ENCODE results near the gene MEIS2. TPM values are rescaled to one million over a fixed set of nuclear protein-coding genes. Genes with fewer than 3 reads are reported as not detected.

MEIS2 gene
- total RNA-seq, 1 experiment from 2014 or later = 28.7 TPM

GRCh38 chr15:37054336-37054735 lies 46.0 kb downstream of the MEIS2 start:
- POLR2A ChIA-PET = no interaction called here
- H3K4me3 ChIP-seq (ENCODE audit: low read depth, low read length) = no peak overlapping the region
- no peaks in the 10 kb centered on the region for H3K27me3 ChIP-seq (replicated peaks; ENCODE audit: control insufficient read depth, insufficient read depth, low read length)
- no peak overlapping the region for H3K27ac Mint-ChIP-seq (ENCODE audit: unreplicated experiment)
- peaks cover 13% of the 10 kb centered on the region for H3K36me3 Mint-ChIP-seq (ENCODE audit: insufficient read depth, unreplicated experiment)
- no peak for TF ChIP-seq CTCF (IDR thresholded peaks at IDR 0.05; ENCODE audit: insufficient read depth in 1 of 2, low read depth in 1 of 2, low read length in 1 of 2, severe bottlenecking in 1 of 2, unreplicated experiment in 1 of 2)
- no peaks in the 10 kb centered on the region; the same call in 1 of the 2 replicates for H3K36me3 ChIP-seq (ENCODE audit: control insufficient read depth, insufficient read depth, low read length)
- no peak for DNase-seq
- H3K4me1 Mint-ChIP-seq (ENCODE audit: low read depth, unreplicated experiment) = peaks cover 11% of the 10 kb centered on the region
- H3K9me3 ChIP-seq = no peaks in the 10 kb centered on the region
- no TSS peak for BruUV-seq (replicated peaks)
- no peaks in the 10 kb centered on the region for H3K27me3 Mint-ChIP-seq (ENCODE audit: insufficient read depth, unreplicated experiment)
- intact Hi-C loops (cut with micrococcal nuclease; ENCODE audit: unreplicated experiment) = no loop called here
- no peak overlapping the region for H3K4me3 Mint-ChIP-seq (ENCODE audit: unreplicated experiment)
- peaks cover 24% of the 10 kb centered on the region for H3K4me1 ChIP-seq
- no peaks in the 10 kb centered on the region for H3K9me3 Mint-ChIP-seq (ENCODE audit: unreplicated experiment)
- CTCF ChIA-PET = no interaction called here

GRCh38 chr15:37053166-37053565 lies 47.2 kb downstream of the MEIS2 start:
- Histone ChIP-seq H3K27me3 (replicated peaks; ENCODE audit: control insufficient read depth, insufficient read depth, low read length) (no peaks in the 10 kb centered on the region), H3K4me3 (ENCODE audit: low read depth, low read length) (no peak overlapping the region), H3K36me3 (ENCODE audit: control insufficient read depth, insufficient read depth, low read length) (no peaks in the 10 kb centered on the region; the same call in 1 of the 2 replicates), H3K9me3 (no peaks in the 10 kb centered on the region), H3K4me1 (peaks cover 12% of the 10 kb centered on the region)
- intact Hi-C loops (cut with micrococcal nuclease; ENCODE audit: unreplicated experiment) = no loop called here
- BruUV-seq (replicated peaks) = no TSS peak
- DNase-seq = no peak
- CTCF ChIA-PET = no interaction called here
- Mint-ChIP-seq H3K27me3 (ENCODE audit: insufficient read depth, unreplicated experiment) (no peaks in the 10 kb centered on the region), H3K4me1 (ENCODE audit: low read depth, unreplicated experiment) (peaks cover 4% of the 10 kb centered on the region), H3K36me3 (ENCODE audit: insufficient read depth, unreplicated experiment) (peaks cover 13% of the 10 kb centered on the region), H3K9me3 (ENCODE audit: unreplicated experiment) (no peaks in the 10 kb centered on the region), H3K27ac (ENCODE audit: unreplicated experiment) (no peak overlapping the region), H3K4me3 (ENCODE audit: unreplicated experiment) (no peak overlapping the region)
- POLR2A ChIA-PET = no interaction called here
- no peak for TF ChIP-seq CTCF (IDR thresholded peaks at IDR 0.05; ENCODE audit: insufficient read depth in 1 of 2, low read depth in 1 of 2, low read length in 1 of 2, severe bottlenecking in 1 of 2, unreplicated experiment in 1 of 2)

GRCh38 chr15:37050345-37050744 lies 50.0 kb downstream of the MEIS2 start:
- H3K27me3 ChIP-seq (replicated peaks; ENCODE audit: control insufficient read depth, insufficient read depth, low read length) = no peaks in the 10 kb centered on the region
- BruUV-seq (replicated peaks) = no TSS peak
- no peak overlapping the region for H3K4me3 Mint-ChIP-seq (ENCODE audit: unreplicated experiment)
- H3K27ac Mint-ChIP-seq (ENCODE audit: unreplicated experiment) = no peak overlapping the region
- no peak for DNase-seq
- H3K4me3 ChIP-seq (ENCODE audit: low read depth, low read length) = no peak overlapping the region
- no peaks in the 10 kb centered on the region for H3K9me3 ChIP-seq
- H3K9me3 Mint-ChIP-seq (ENCODE audit: unreplicated experiment) = no peaks in the 10 kb centered on the region
- no peak for TF ChIP-seq CTCF (IDR thresholded peaks at IDR 0.05; ENCODE audit: insufficient read depth in 1 of 2, low read depth in 1 of 2, low read length in 1 of 2, severe bottlenecking in 1 of 2, unreplicated experiment in 1 of 2)
- intact Hi-C loops (cut with micrococcal nuclease; ENCODE audit: unreplicated experiment) = no loop called here
- H3K27me3 Mint-ChIP-seq (ENCODE audit: insufficient read depth, unreplicated experiment) = no peaks in the 10 kb centered on the region
- peaks cover 21% of the 10 kb centered on the region for H3K4me1 ChIP-seq
- H3K36me3 ChIP-seq (ENCODE audit: control insufficient read depth, insufficient read depth, low read length) = no peaks in the 10 kb centered on the region; the same call in 1 of the 2 replicates
- H3K36me3 Mint-ChIP-seq (ENCODE audit: insufficient read depth, unreplicated experiment) = peaks cover 6% of the 10 kb centered on the region
- CTCF ChIA-PET = no interaction called here
- POLR2A ChIA-PET = no interaction called here
- H3K4me1 Mint-ChIP-seq (ENCODE audit: low read depth, unreplicated experiment) = peaks cover 19% of the 10 kb centered on the region

All from Caco-2 (cell line).